Ramos (cell line): ENCODE data around the gene SH3GL1.

Experiments used
- in situ Hi-C: fragments of 300-500 bp; cut with MboI; formaldehyde crosslinking; loops from one replicate; pipeline ENCODE4 v1.14.3; 2022; ENCODE audit warnings: low sequenced_read_pairs; ENCODE audit not compliant: unreplicated experiment

Gene SH3GL1

DNA sequence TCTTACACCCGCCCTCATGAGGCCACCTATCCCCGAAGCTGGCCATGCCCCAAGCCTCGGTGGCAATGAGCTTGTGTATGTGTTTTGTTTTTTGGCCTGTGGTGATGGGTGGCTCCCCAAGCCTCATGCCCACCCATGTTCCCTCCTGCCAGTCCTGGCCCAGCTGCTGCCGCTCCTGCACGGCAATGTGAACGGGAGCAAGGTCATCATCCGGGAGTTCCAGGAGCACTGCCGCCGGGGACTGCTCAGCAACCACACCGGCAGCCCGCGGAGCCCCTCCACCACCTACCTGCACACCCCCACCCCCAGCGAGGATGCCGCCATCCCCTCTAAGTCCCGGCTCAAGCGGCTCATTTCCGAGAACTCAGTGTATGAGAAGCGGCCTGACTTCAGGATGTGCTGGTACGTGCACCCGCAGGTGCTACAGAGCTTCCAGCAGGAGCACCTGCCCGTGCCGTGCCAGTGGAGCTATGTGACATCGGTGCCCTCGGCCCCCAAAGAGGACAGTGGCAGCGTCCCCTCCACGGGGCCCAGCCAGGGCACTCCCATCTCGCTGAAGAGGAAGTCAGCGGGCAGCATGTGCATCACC is 32.7 kb upstream of the SH3GL1 start:
- in situ Hi-C loops, result no loop called here

GRCh38 chr19:4431808-4432674 is 31.7 kb upstream of the SH3GL1 start:
- in situ Hi-C loops, result no loop called here

DNA sequence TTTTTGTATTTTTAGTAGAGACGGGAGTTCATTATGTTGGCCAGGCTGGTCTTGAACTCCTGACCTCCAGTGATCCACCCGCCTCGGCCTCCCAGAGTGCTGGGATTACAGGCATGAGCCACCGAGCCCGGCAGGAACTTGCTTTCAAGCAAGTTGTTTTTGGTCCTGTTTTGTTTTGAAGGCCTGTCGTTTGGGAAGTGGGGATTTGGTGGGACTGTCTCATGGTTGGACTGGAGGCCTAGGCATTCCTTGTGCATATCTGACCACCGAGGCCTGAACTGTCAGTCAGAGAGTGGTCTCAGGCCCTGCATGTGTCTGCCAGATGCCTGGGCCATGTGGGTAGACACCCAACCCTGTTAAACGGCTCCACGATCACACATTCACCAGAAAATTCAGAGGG is 30.9 kb upstream of the SH3GL1 start:
- in situ Hi-C loops, result no loop called here

GRCh38 chr19:4430760-4431159 is 30.4 kb upstream of the SH3GL1 start:
- in situ Hi-C loops, result no loop called here

GRCh38 chr19:4429771-4430171 is 29.4 kb upstream of the SH3GL1 start:
- in situ Hi-C loops, result no loop called here

GRCh38 chr19:4429256-4429655 is 28.9 kb upstream of the SH3GL1 start:
- in situ Hi-C loops, result no loop called here

DNA sequence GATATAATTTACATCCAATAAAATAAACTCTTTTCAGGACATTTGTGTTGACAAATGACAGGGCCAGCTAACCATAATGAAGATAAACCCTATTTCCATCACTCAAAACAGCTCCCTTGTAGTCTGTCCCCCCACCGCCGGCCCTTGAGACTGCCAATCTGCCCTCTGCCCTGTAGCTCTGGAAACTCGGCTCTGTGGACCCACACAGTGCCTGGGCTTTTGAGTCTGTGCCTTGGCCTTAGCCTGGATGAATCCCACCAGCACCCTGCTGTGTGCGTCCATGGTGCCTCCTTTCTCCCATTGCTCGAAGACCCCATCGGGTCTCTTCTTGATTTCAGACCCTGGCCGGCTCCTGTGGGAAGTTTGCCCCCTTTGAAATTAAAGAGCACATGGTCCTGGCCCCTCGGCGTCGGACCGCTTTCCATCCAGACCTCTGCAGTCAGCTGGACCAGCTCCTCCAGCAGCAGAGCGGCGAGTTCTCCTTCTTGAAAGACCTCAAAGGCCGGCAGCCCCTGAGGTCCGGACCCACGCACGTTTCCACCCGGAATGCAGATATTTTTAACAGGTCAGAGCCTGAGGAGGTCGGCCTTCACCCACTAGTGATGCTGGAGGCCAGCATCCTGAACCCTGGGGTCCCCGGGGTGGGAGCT is 28.1 kb upstream of the SH3GL1 start:
- in situ Hi-C loops, result no loop called here

GRCh38 chr19:4425537-4425936 is 25.2 kb upstream of the SH3GL1 start:
- in situ Hi-C loops, result no loop called here

- in situ Hi-C loops, result no loop called here
Observed at GRCh38 chr19:4423416-4424126, 23.2 kb upstream of the SH3GL1 start.

DNA sequence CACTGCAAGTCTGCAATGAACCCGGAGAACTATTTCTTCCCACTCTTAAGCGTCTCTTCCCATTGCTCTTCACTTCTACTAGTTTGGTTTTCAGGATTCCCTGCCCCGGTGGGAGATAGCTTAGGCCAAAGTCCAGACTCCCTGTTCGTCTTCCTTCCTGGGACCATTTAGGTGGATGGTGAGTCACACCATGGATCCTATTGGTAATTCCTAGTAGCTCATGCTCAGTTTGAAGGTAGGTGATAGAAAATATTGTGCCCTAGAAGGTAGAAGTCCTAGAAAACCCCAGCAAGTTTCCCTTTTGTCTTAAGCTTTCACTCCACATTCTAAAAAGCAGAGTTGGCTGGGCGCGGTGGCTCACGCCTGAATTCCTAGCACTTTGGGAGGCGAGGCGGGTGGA is 15.9 kb upstream of the SH3GL1 start:
- in situ Hi-C loops, result no loop called here

- in situ Hi-C loops, result no loop called here
Observed at GRCh38 chr19:4415352-4415751, 15.0 kb upstream of the SH3GL1 start.

GRCh38 chr19:4414800-4415321 is 14.5 kb upstream of the SH3GL1 start:
- in situ Hi-C loops, result no loop called here

GRCh38 chr19:4414144-4414799 is 13.9 kb upstream of the SH3GL1 start:
- in situ Hi-C loops, result no loop called here

- in situ Hi-C loops, result no loop called here
Observed at GRCh38 chr19:4413588-4413987, 13.2 kb upstream of the SH3GL1 start.

DNA sequence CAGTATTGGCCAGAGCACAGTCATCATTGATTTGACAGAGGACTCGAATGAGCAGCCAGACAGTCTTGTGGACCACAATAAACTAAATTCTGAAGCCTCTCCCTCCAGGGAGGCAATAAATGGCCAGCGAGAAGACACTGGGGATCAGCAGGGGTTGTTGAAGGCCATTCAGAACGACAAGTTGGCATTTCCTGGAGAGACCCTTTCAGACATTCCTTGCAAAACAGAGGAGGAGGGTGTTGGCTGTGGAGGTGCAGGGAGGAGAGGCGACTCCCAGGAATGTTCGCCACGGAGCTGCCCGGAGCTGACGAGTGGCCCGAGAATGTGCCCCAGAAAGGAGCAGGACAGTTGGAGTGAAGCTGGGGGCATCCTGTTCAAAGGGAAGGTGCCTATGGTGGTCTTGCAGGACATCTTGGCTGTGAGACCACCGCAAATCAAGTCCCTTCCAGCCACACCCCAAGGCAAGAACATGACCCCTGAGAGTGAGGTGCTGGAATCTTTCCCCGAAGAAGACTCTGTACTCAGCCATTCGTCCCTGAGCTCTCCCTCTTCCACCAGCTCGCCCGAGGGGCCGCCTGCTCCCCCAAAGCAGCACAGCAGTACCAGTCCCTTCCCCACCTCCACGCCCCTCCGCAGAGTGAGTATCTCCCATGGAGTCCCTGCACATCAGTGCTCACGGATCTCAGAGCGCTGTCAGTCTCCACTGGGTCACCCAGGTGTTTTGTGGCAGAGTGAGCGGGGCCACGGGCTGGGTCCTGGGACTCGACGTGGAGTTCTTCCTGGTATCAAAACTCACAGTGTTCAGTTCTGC is 9.0 kb upstream of the SH3GL1 start:
- in situ Hi-C loops, result no loop called here

GRCh38 chr19:4406626-4407025 is 6.3 kb upstream of the SH3GL1 start:
- in situ Hi-C loops, result no loop called here

DNA sequence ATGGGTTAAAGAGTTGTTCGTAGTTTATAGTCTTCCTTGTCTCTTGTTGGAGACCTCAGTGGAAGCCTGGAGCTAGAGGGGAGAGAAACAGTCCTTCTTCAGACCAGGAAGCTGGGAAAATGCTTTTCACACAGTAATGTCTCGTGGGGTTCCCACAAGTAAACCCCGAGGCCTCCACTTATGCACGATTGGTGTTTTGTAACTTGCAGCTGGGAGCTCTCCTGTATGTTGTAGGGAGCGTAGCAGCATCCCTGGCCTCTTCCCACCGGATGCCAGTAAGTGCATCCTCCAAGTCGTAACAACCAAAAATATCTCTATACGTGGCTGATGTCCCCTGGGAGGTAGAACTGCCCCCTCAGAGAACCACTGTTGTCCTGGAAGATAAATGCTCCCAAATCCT is 5.6 kb upstream of the SH3GL1 start:
- in situ Hi-C loops, result no loop called here

DNA sequence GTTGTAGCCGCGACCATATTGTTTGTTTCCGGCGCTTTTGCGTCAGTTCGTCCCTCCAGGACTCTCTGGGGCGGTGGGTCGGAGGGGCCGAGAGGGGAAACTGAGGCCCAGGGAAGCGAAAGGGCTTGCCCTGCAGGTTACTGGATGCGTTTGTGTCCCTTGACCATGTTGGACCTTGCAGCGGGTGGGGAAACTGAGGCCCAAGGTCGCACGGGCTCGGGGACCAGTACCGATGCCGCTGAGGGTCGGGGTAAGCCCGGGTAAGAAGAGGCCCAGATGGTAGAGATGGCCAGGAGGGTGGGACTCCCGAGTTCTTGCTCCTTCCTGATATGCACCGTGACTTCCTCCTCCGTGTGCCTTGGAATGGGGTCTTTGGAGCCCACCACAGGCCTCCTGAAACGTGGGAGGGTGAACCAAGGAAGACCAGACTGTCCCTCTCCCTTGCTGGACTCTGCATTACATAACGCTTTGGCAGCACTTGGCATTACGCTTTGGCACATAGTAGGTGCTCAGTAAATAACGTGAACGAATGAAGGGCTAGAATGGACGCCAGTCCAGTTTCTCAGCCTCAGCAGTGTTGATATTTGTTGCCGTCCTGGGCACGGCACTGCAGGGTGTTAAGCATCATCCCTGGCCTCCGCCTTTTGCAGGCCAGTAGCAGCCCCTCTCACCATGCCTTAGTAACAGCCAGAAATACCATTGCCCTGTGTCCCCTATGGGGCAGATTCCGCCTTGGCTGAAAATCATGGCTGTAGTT is 2.8 kb upstream of the SH3GL1 start:
- in situ Hi-C loops, result no loop called here
